ENCODE results near the gene MLEC. TPM values are rescaled to one million over a fixed set of nuclear protein-coding genes. Genes with fewer than 3 reads are reported as not detected.

Gene MLEC
- total RNA-seq, 2 donors from 2014 or later = 116 to 124 TPM

DNA sequence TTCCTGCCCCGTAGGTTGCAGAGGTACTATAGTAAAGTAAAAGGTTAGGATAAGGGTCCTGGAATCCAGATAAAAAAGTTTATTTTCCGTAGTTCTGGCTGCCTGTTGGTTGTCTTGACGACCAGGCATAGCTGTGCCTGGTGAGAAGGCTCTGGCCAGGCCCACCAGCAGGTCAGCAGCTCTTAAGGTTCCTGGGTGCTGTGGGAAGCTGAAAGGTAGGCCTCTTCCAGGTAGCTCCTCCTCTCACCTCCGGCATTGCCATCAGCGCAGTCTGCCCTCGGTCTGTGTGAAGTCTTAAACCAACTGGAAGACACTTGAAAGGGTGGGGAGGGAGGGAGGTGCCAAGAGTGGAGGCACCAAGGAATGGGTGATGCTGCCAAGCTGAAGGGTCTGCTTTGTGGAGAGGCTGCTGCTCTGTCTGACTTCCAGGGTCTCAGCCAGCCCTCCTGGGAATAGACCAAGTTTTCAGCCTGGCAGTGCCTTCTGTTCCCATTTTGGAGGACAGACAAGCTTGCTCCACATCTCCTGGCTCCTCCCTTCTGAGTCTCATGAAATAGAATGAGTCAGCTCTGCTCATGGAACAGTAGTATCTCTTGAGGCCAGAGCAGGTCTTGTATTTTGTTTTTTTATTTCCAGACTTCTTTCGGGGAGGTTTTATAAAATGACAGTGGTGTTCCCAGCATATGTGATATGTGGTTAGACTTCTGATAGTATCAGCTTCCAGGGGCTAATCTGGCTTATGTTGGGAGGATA, 33.5 kb downstream of the MLEC start:
- TF ChIP-seq, protein P1, sequence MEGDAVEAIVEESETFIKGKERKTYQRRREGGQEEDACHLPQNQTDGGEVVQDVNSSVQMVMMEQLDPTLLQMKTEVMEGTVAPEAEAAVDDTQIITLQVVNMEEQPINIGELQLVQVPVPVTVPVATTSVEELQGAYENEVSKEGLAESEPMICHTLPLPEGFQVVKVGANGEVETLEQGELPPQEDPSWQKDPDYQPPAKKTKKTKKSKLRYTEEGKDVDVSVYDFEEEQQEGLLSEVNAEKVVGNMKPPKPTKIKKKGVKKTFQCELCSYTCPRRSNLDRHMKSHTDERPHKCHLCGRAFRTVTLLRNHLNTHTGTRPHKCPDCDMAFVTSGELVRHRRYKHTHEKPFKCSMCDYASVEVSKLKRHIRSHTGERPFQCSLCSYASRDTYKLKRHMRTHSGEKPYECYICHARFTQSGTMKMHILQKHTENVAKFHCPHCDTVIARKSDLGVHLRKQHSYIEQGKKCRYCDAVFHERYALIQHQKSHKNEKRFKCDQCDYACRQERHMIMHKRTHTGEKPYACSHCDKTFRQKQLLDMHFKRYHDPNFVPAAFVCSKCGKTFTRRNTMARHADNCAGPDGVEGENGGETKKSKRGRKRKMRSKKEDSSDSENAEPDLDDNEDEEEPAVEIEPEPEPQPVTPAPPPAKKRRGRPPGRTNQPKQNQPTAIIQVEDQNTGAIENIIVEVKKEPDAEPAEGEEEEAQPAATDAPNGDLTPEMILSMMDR (IDR thresholded peaks at IDR 0.05) = no peak
- TF ChIP-seq POLR2A (IDR thresholded peaks at IDR 0.05) (no peak), POLR2AphosphoS5 (IDR thresholded peaks at IDR 0.05) (no peak)
- no peaks in the 10 kb centered on the region for H3K4me1 ChIP-seq (replicated peaks)
- intact Hi-C loops (cut with DNase I) = loop anchor here (10.0 kb wide), 1 partner anchor 184 kb away; the partner anchor contains the start of gene SPPL3
- no peaks in the 10 kb centered on the region for H3K9me3 ChIP-seq
- peak overlapping the region in 1 of 2 donors; percentile 35 for H3K27ac ChIP-seq
- DNase-seq (ENCODE audit: low spot score) = no peak
- 67% methylated on average over 7 of the region's 7 CpGs for WGBS
- no peak overlapping the region for H3K4me3 ChIP-seq
- no peaks in the 10 kb centered on the region for H3K27me3 ChIP-seq (replicated peaks; ENCODE audit: insufficient read depth)
- H3K36me3 ChIP-seq = peaks cover 12 to 27% of the 10 kb centered on the region in 2 donors

DNA sequence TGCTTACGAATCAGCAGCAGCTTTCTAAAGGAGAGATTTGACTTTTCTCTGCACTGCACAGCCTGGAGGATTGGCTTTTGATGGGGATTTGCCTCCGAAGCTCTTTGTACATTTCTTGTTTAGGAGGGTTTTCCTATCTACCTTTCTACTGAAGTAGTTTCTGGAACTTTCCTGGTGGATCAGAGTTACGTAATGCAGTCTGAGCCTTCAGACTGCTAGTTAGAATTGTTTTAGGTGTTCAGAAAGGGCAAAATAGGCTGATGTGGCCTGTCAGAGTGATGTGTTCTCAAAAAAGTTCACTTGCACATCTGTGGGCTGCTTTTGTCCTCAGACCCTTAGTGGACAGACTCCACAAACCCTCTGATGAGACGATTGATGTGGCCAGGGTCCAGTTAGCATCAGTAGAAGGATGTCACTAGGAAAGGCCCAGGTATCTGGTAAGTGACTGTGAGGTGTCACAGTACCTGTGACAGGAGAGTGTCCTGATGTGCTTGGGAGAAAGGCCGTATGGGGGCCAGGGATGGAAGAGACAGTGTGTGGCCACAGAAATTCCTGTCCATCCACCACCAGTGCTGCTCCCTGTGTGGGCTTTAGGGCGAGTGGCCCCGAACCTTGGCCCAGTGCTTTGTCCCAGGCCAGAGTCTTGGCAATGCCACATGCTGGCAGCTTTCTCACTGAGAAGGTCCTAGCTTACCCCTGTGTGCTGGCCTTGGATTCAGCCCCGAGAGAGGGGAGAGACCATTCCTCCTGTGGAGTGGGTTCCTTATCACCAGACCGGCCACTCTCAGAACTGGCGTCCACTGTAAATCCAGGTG, 34.2 kb downstream of the MLEC start:
- no peak overlapping the region for H3K27ac ChIP-seq
- WGBS = 93% methylated on average over 10 of the region's 10 CpGs
- TF ChIP-seq, protein P1 (IDR thresholded peaks at IDR 0.05) = no peak
- TF ChIP-seq POLR2AphosphoS5 (IDR thresholded peaks at IDR 0.05) (no peak), POLR2A (IDR thresholded peaks at IDR 0.05) (no peak)
- no peaks in the 10 kb centered on the region for H3K27me3 ChIP-seq (replicated peaks; ENCODE audit: insufficient read depth)
- H3K9me3 ChIP-seq = no peaks in the 10 kb centered on the region
- H3K4me3 ChIP-seq = no peak overlapping the region
- DNase-seq (ENCODE audit: low spot score) = no peak
- no peaks in the 10 kb centered on the region for H3K4me1 ChIP-seq (replicated peaks)
- H3K36me3 ChIP-seq = peaks cover 12 to 27% of the 10 kb centered on the region in 2 donors
- intact Hi-C loops (cut with DNase I) = loop anchor here (10.0 kb wide), 1 partner anchor 184 kb away; the partner anchor contains the start of gene SPPL3

DNA sequence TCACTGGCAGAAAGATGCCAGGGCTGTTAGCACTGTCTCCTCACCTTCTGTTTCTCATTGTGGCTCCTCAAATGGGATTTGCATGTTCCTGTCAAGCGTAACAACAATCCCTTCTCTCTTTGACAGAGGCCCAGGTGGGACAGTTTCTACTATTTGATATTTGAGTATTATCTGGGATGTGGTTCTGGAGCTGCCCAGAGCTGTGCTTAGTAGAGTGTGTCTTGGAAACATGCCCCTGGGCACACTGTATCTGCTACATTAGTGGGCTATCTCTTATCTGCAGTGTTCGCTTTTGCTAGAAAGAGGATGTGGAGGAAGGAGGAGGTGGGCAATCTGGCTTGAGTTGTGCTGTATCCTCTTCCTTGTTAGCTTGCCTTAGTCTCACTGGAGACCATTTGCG, 34.9 kb downstream of the MLEC start:
- H3K27me3 ChIP-seq (replicated peaks; ENCODE audit: insufficient read depth) = no peaks in the 10 kb centered on the region
- TF ChIP-seq, protein P1 (IDR thresholded peaks at IDR 0.05) = no peak
- TF ChIP-seq POLR2A (IDR thresholded peaks at IDR 0.05) = no peak
- TF ChIP-seq POLR2AphosphoS5 (IDR thresholded peaks at IDR 0.05) = no peak
- 95% methylated on average over 3 of the region's 3 CpGs for WGBS
- peaks cover 12 to 21% of the 10 kb centered on the region in 2 donors for H3K36me3 ChIP-seq
- H3K4me3 ChIP-seq = no peak overlapping the region
- DNase-seq (ENCODE audit: low spot score) = no peak
- intact Hi-C loops (cut with DNase I) = loop anchor here (10.0 kb wide), 1 partner anchor 183 kb away; the partner anchor contains the start of gene SPPL3
- no peaks in the 10 kb centered on the region for H3K4me1 ChIP-seq (replicated peaks)
- H3K9me3 ChIP-seq = no peaks in the 10 kb centered on the region
- no peak overlapping the region for H3K27ac ChIP-seq

GRCh38 chr12:120722784-120723183, 35.8 kb downstream of the MLEC start:
- WGBS = 91% methylated on average over 2 of the region's 2 CpGs
- no peaks in the 10 kb centered on the region for H3K4me1 ChIP-seq (replicated peaks)
- peaks cover 8 to 17% of the 10 kb centered on the region in 2 donors for H3K36me3 ChIP-seq
- no peak overlapping the region for H3K27ac ChIP-seq
- no peaks in the 10 kb centered on the region for H3K27me3 ChIP-seq (replicated peaks; ENCODE audit: insufficient read depth)
- H3K4me3 ChIP-seq = no peak overlapping the region
- intact Hi-C loops (cut with DNase I) = loop anchor here (10.0 kb wide), 1 partner anchor 182 kb away; the partner anchor contains the start of gene SPPL3
- no peak for DNase-seq (ENCODE audit: low spot score)
- no peak for TF ChIP-seq POLR2A (IDR thresholded peaks at IDR 0.05)
- TF ChIP-seq, protein P1 (IDR thresholded peaks at IDR 0.05) = no peak
- H3K9me3 ChIP-seq = no peaks in the 10 kb centered on the region

All from prostate gland (tissue), 2 donors.